ENCODE measurements around the gene ATAD3B. TPM values are rescaled to one million over a fixed set of nuclear protein-coding genes. Genes with fewer than 3 reads are reported as not detected.

ATAD3B gene
- total and polyA plus RNA-seq, 2 of the 13 experiments (the other 11 are each of a cell fraction or from before 2014, with no cell fraction given) = 9.6 to 31.1 TPM

GRCh38 chr1:1424707-1425106 is 46.9 kb upstream of the ATAD3B start (continued):
- no peak for TF ChIP-seq KDM2A (CRISPR knock-in tag; IDR thresholded peaks at IDR 0.05; ENCODE audit: borderline replicate concordance, low read depth)
- TF ChIP-seq MAFK (conservative IDR thresholded peaks at IDR 0.05 in 1 of 2, IDR thresholded peaks at IDR 0.05 in 1 of 2; ENCODE audit: low read length in 2 of 2) = peak in 1 of 2 experiments; percentile 8; a peak in 1 of 4 replicates
- TF ChIP-seq ZFX (CRISPR knock-in tag; IDR thresholded peaks at IDR 0.05; ENCODE audit: low read depth) = no peak
- no peak for TF ChIP-seq ZNF512 (CRISPR knock-in tag; IDR thresholded peaks at IDR 0.05)
- peak; percentile 87 for TF ChIP-seq ZNF263 (CRISPR knock-in tag; IDR thresholded peaks at IDR 0.05)
- no peak for TF ChIP-seq MTERF4 (CRISPR knock-in tag; IDR thresholded peaks at IDR 0.05)
- TF ChIP-seq ZMAT3 (CRISPR knock-in tag; conservative IDR thresholded peaks at IDR 0.05) = no peak
- TF ChIP-seq PAF1 (CRISPR knock-in tag; IDR thresholded peaks at IDR 0.05) = no peak
- no peak for TF ChIP-seq ZNF24 (IDR thresholded peaks at IDR 0.05)
- no peak for TF ChIP-seq ZNF790 (CRISPR knock-in tag; IDR thresholded peaks at IDR 0.05; ENCODE audit: borderline replicate concordance)
- TF ChIP-seq NFIB (CRISPR knock-in tag; IDR thresholded peaks at IDR 0.05; ENCODE audit: borderline replicate concordance) = no peak
- TF ChIP-seq ZSCAN29 (CRISPR knock-in tag; conservative IDR thresholded peaks at IDR 0.05) = no peak
- no peak for TF ChIP-seq ZNF34 (CRISPR knock-in tag; IDR thresholded peaks at IDR 0.05; ENCODE audit: borderline replicate concordance)
- TF ChIP-seq ZNF205 (CRISPR knock-in tag; IDR thresholded peaks at IDR 0.05) = no peak
- no peak for TF ChIP-seq MYNN (CRISPR knock-in tag; IDR thresholded peaks at IDR 0.05; ENCODE audit: low read depth)
- no peak for TF ChIP-seq MLX (CRISPR knock-in tag; IDR thresholded peaks at IDR 0.05)
- 0 out of 2 replicates have a peak, but pooled peaks have one; percentile 4 for TF ChIP-seq SALL2 (CRISPR knock-in tag; IDR thresholded peaks at IDR 0.05)
- no peak for TF ChIP-seq TCF7L2 (IDR thresholded peaks at IDR 0.05; ENCODE audit: low read depth, low read length)
- TF ChIP-seq MLXIP (CRISPR knock-in tag; IDR thresholded peaks at IDR 0.05; ENCODE audit: borderline replicate concordance) = no peak
- TF ChIP-seq HNRNPH1 (optimal IDR thresholded peaks at IDR 0.05; ENCODE audit: low read depth, low read length) = no peak
- no peak for TF ChIP-seq HNRNPLL (IDR thresholded peaks at IDR 0.05; ENCODE audit: low read depth, low read length, poor library complexity, severe bottlenecking)
- TF ChIP-seq GFI1 (CRISPR knock-in tag; IDR thresholded peaks at IDR 0.05; ENCODE audit: borderline replicate concordance) = peak; percentile 60; the same call in 1 of the 2 replicates
- no peak for TF ChIP-seq TOE1 (CRISPR knock-in tag; IDR thresholded peaks at IDR 0.05)
- peak; percentile 89 for TF ChIP-seq ZNF770 (CRISPR knock-in tag; IDR thresholded peaks at IDR 0.05)
